ENCODE results near the gene SNRPB2. TPM values are rescaled to one million over a fixed set of nuclear protein-coding genes. Genes with fewer than 3 reads are reported as not detected.

Gene SNRPB2
- polyA plus RNA-seq, 1 donor (not counting 4 experiments of a cell fraction or from before 2014, with no cell fraction given), result 75.8 TPM

DNA sequence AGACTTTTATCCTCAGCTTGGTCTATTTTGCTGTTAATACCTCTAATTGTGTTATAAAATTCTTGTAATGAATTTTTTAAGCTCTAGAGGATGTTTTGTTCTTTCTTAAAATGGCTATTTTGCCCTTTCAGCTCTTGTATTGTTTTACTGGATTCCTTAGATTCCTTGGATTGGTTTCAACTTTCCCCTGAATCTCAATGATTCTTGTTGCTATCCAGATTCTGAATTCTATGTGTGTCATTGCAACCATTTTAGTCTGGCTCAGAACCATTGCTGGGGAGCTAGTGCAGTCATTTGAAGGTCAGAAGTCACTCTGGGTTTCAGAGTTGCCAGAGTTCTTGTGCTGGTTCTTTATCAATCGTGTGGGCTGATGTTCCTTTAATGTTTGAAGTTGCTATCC, 55.4 kb downstream of the SNRPB2 start:
- Histone ChIP-seq H3K9ac (ENCODE audit: control insufficient read depth, extremely low read depth, insufficient read depth, low read length) (no peak overlapping the region), H2AFZ (ENCODE audit: control insufficient read depth, low read length) (no peak overlapping the region), H3K36me3 (ENCODE audit: control insufficient read depth in 2 of 2, extremely low read depth in 1 of 2, insufficient read depth in 2 of 2, low read length in 2 of 2) (no peaks in the 10 kb centered on the region), H4K20me1 (ENCODE audit: control insufficient read depth, extremely low read depth, insufficient read depth, low read length) (no peaks in the 10 kb centered on the region), H3K4me1 (ENCODE audit: control insufficient read depth, extremely low read depth, insufficient read depth, low read length) (no peaks in the 10 kb centered on the region), H3K9me3 (ENCODE audit: control insufficient read depth, low read depth, low read length) (no peaks in the 10 kb centered on the region), H3K27me3 (ENCODE audit: control insufficient read depth, extremely low read depth, insufficient read depth, low read length) (no peaks in the 10 kb centered on the region), H3K9me1 (ENCODE audit: control insufficient read depth, extremely low read depth, insufficient read depth, low read length) (no peaks in the 10 kb centered on the region), H3K4me2 (ENCODE audit: control insufficient read depth, extremely low read depth, insufficient read depth, low read depth, low read length) (no peak overlapping the region), H3K4me3 (ENCODE audit: control insufficient read depth in 2 of 3, extremely low read depth in 1 of 3, insufficient read depth in 2 of 3, low read depth in 1 of 3, low read length in 3 of 3) (no peak overlapping the region), H3K79me2 (ENCODE audit: control insufficient read depth, insufficient read depth, low read length) (no peaks in the 10 kb centered on the region), H3K27ac (ENCODE audit: control insufficient read depth, insufficient read depth, low read length) (no peak overlapping the region)
- dilution Hi-C loops (cut with MboI; ENCODE audit: extremely low pct_ligation_motif_present, low sequenced_read_pairs), result no loop called here
- DNase-seq (ENCODE audit: low read depth, low spot score) (no peak), FAIRE-seq (no peak)
- TF ChIP-seq CTCF (optimal IDR thresholded peaks at IDR 0.05 in 1 of 3, IDR thresholded peaks at IDR 0.05 in 1 of 3, conservative IDR thresholded peaks at IDR 0.05 in 1 of 3; ENCODE audit: extremely low read depth in 1 of 3, insufficient read depth in 2 of 3, low read length in 3 of 3) (no peak), EZH2 (IDR thresholded peaks at IDR 0.05; ENCODE audit: low read length) (no peak)

Small RNA genes lying within 50 kb of the gene (small RNA-seq; reads per million reads assigned to genes)
- 0 reads per million in 3 experiments for gene AL135938.1 (ENCODE audit: insufficient read length in 3 of 3, low read depth in 3 of 3, low replicate concordance in 1 of 3)

Other genes starting within 250 kb of the SNRPB2 start
- 14.2 to 16.1 TPM (median 15.8 TPM) in 3 replicates for gene KIF16B, start 156.6 kb upstream of the SNRPB2 start, polyA plus RNA-seq
- not detected in 3 replicates for gene OTOR, start 18.3 kb downstream of the SNRPB2 start, polyA plus RNA-seq

All from keratinocyte (primary cell).